Keratinocyte (primary cell): ENCODE results near the gene REG4. TPM values are rescaled to one million over a fixed set of nuclear protein-coding genes. Genes with fewer than 3 reads are reported as not detected.

Experiments used
- DNase-seq: peaks from one replicate; pipeline ENCODE4 v3.0.0-alpha.2; 2011; ENCODE audit warnings: low read depth, missing footprints, low spot score
- FAIRE-seq: peaks from 2 replicates; lab custom pipeline; 2011; peaks lifted over from hg19 to GRCh38; lab: Jason Lieb, UNC
- H2AFZ ChIP-seq: 2 replicates; pipeline ENCODE4 v1.6.0; 2012; ENCODE audit warnings: low read length, control low read depth, inconsistent platforms; ENCODE audit not compliant: control insufficient read depth
- H3K27ac ChIP-seq: 2 replicates; pipeline ENCODE4 v1.5.1; 2011; ENCODE audit warnings: low read length; ENCODE audit not compliant: control insufficient read depth, insufficient read depth
- H3K27me3 ChIP-seq: 3 replicates; pipeline ENCODE4 v1.6.0; 2011; ENCODE audit warnings: low read length; ENCODE audit not compliant: control insufficient read depth, insufficient read depth; ENCODE audit errors: extremely low read depth
- H3K36me3 ChIP-seq, 2 experiments: 2 replicates in 1 of 2; 3 replicates in 1 of 2; pipeline ENCODE4 v1.5.1; 2011; ENCODE audit warnings: low read length in 2 of 2, mild to moderate bottlenecking in 1 of 2; ENCODE audit not compliant: control insufficient read depth in 2 of 2, insufficient read depth in 2 of 2; ENCODE audit errors: extremely low read depth in 1 of 2
- H3K4me1 ChIP-seq: 3 replicates; pipeline ENCODE4 v1.5.1; 2011; ENCODE audit warnings: low read length; ENCODE audit not compliant: control insufficient read depth, insufficient read depth; ENCODE audit errors: extremely low read depth
- H3K4me2 ChIP-seq: 3 replicates; pipeline ENCODE4 v1.6.0; 2011; ENCODE audit warnings: low read depth, low read length; ENCODE audit not compliant: control insufficient read depth, insufficient read depth; ENCODE audit errors: extremely low read depth
- H3K4me3 ChIP-seq, 3 experiments: fragments of 200-600 bp in 1 of 3; sonication (generic) in 1 of 3; 2 replicates in 2 of 3; 3 replicates in 1 of 3; pipeline ENCODE4 v1.5.1; 2011 to 2016; ENCODE audit warnings: low read length in 3 of 3, mild to moderate bottlenecking in 3 of 3, control low read depth in 2 of 3, inconsistent platforms in 1 of 3, low read depth in 1 of 3, mixed read lengths in 1 of 3, mixed run types in 1 of 3, moderate library complexity in 1 of 3; ENCODE audit not compliant: control insufficient read depth in 2 of 3, insufficient read depth in 2 of 3; ENCODE audit errors: extremely low read depth in 1 of 3
- H3K79me2 ChIP-seq: 2 replicates; pipeline ENCODE4 v1.6.0; 2012; ENCODE audit warnings: low read length; ENCODE audit not compliant: control insufficient read depth, insufficient read depth
- H3K9ac ChIP-seq: 3 replicates; pipeline ENCODE4 v1.6.0; 2011; ENCODE audit warnings: low read length; ENCODE audit not compliant: control insufficient read depth, insufficient read depth; ENCODE audit errors: extremely low read depth
- H3K9me1 ChIP-seq: 3 replicates; pipeline ENCODE4 v1.6.0; 2011; ENCODE audit warnings: low read length; ENCODE audit not compliant: control insufficient read depth, insufficient read depth; ENCODE audit errors: extremely low read depth
- H3K9me3 ChIP-seq: 2 replicates; pipeline ENCODE4 v1.5.1; 2012; ENCODE audit warnings: low read depth, low read length; ENCODE audit not compliant: control insufficient read depth
- H4K20me1 ChIP-seq: 3 replicates; pipeline ENCODE4 v1.6.0; 2011; ENCODE audit warnings: low read length; ENCODE audit not compliant: control insufficient read depth, insufficient read depth; ENCODE audit errors: extremely low read depth
- CTCF ChIP-seq, 3 experiments: IDR thresholded peaks in 1 of 3; conservative IDR thresholded peaks in 1 of 3; optimal IDR thresholded peaks in 1 of 3; 2 replicates in 2 of 3; 3 replicates in 1 of 3; pipeline versions ENCODE3 to v1.5.1; 2011; ENCODE audit warnings: low read length in 3 of 3, mild to moderate bottlenecking in 3 of 3, moderate library complexity in 2 of 3, control low read depth in 1 of 3, inconsistent platforms in 1 of 3; ENCODE audit not compliant: insufficient read depth in 2 of 3; ENCODE audit errors: extremely low read depth in 1 of 3
- EZH2 ChIP-seq: IDR thresholded peaks from one replicate; pipeline ENCODE4 v1.6.1; 2012; ENCODE audit warnings: inconsistent platforms, mild to moderate bottlenecking, low read length, moderate library complexity
- dilution Hi-C: fragments of 300-500 bp; cut with MboI; formaldehyde crosslinking; loops from one replicate; pipeline ENCODE4 v1.7.0; 2020; ENCODE audit warnings: low sequenced_read_pairs; ENCODE audit not compliant: extremely low pct_ligation_motif_present
- polyA plus RNA-seq, 5 experiments: library from polyadenylated mRNA; depleted of rRNA in 3 of 5; stranded (reverse) in 3 of 5; stranded (forward) in 1 of 5; unstranded in 1 of 5; fragments of >200 nt; gene quantifications; 1 replicate in 1 of 5; 2 replicates in 3 of 5; 3 replicates in 1 of 5; pipeline versions ENCODE4 v1.2.1 to v1.2.3, GENCODE V29; 2011 to 2012; ENCODE audit warnings: missing spikeins in 2 of 5, low read depth in 1 of 5, low replicate concordance in 1 of 5

Gene REG4
- polyA plus RNA-seq, 1 donor (not counting 4 experiments of a cell fraction or from before 2014, with no cell fraction given): not detected

- H3K9me1 ChIP-seq: no peaks in the 10 kb centered on the region
Observed at GRCh38 chr1:119840745-119841144, 29.5 kb upstream of the REG4 start.

GRCh38 chr1:119838236-119838635, 27.0 kb upstream of the REG4 start:
- Histone ChIP-seq H3K4me2 (no peak overlapping the region), H3K27me3 (no peaks in the 10 kb centered on the region), H3K9me3 (no peaks in the 10 kb centered on the region), H3K9ac (no peak overlapping the region), H3K79me2 (no peaks in the 10 kb centered on the region), H3K9me1 (no peaks in the 10 kb centered on the region), H4K20me1 (no peaks in the 10 kb centered on the region), H3K36me3 (no peaks in the 10 kb centered on the region), H2AFZ (no peak overlapping the region), H3K27ac (no peak overlapping the region), H3K4me1 (no peaks in the 10 kb centered on the region), H3K4me3 (no peak overlapping the region)
- FAIRE-seq: no peak
- DNase-seq: no peak
- TF ChIP-seq EZH2: no peak
- no peak for TF ChIP-seq CTCF (optimal IDR thresholded peaks at IDR 0.05 in 1 of 3, IDR thresholded peaks at IDR 0.05 in 1 of 3, conservative IDR thresholded peaks at IDR 0.05 in 1 of 3; ENCODE audit: extremely low read depth in 1 of 3, insufficient read depth in 2 of 3, low read length in 3 of 3)
- dilution Hi-C loops: no loop called here

More at GRCh38 chr1:119840745-119841144, 29.5 kb upstream of the REG4 start:
- Histone ChIP-seq H2AFZ (no peak overlapping the region), H3K4me1 (no peaks in the 10 kb centered on the region), H3K4me2 (no peak overlapping the region), H4K20me1 (no peaks in the 10 kb centered on the region), H3K27ac (no peak overlapping the region), H3K36me3 (no peaks in the 10 kb centered on the region), H3K4me3 (no peak overlapping the region), H3K79me2 (no peaks in the 10 kb centered on the region), H3K9ac (no peak overlapping the region), H3K27me3 (no peaks in the 10 kb centered on the region), H3K9me3 (no peaks in the 10 kb centered on the region)
- FAIRE-seq (no peak), DNase-seq (no peak)
- TF ChIP-seq CTCF (optimal IDR thresholded peaks at IDR 0.05 in 1 of 3, IDR thresholded peaks at IDR 0.05 in 1 of 3, conservative IDR thresholded peaks at IDR 0.05 in 1 of 3; ENCODE audit: extremely low read depth in 1 of 3, insufficient read depth in 2 of 3, low read length in 3 of 3) (no peak), EZH2 (no peak)
- dilution Hi-C loops: no loop called here
